ENCODE data around the gene DR1.

DR1 gene

GRCh38 chr1:93415296-93415695 is 69.6 kb downstream of the DR1 start:
- H3F3A ChIP-seq (ENCODE audit: insufficient read depth, low read length), result no peaks in the 10 kb centered on the region
- H3K36me3 ChIP-seq (ENCODE audit: insufficient read depth, low read length), result no peaks in the 10 kb centered on the region
- no peaks in the 10 kb centered on the region for H3K9me2 ChIP-seq (ENCODE audit: low read depth, low read length)
- no peaks in the 10 kb centered on the region for H3K27me3 ChIP-seq (ENCODE audit: insufficient read depth, low read length)
- H3K27ac ChIP-seq (ENCODE audit: low read depth, low read length, poor library complexity, severe bottlenecking), result no peak overlapping the region
- H3K9ac ChIP-seq (ENCODE audit: low read length), result no peak overlapping the region
- no peaks in the 10 kb centered on the region for H3K79me2 ChIP-seq (ENCODE audit: insufficient read depth, low read length)
- H3K4me3 ChIP-seq (ENCODE audit: low read depth, low read length, poor library complexity, severe bottlenecking), result no peak overlapping the region
- TF ChIP-seq CTCF (IDR thresholded peaks at IDR 0.05; ENCODE audit: low read length), result no peak
- no peak for TF ChIP-seq EZH2 (IDR thresholded peaks at IDR 0.05; ENCODE audit: borderline replicate concordance, low read length)
- no peak overlapping the region for H3K4me2 ChIP-seq (ENCODE audit: low read length)
- H3K9me3 ChIP-seq (ENCODE audit: low read length), result no peaks in the 10 kb centered on the region
- no peak overlapping the region for H2AFZ ChIP-seq (ENCODE audit: low read length)
- no peaks in the 10 kb centered on the region for H4K20me1 ChIP-seq (ENCODE audit: insufficient read depth, low read length)
- peaks cover 8% of the 10 kb centered on the region for H3K4me1 ChIP-seq (ENCODE audit: insufficient read depth, low read length, severe bottlenecking)

GRCh38 chr1:93416183-93416582 is 70.5 kb downstream of the DR1 start:
- no peaks in the 10 kb centered on the region for H3K9me2 ChIP-seq (ENCODE audit: low read depth, low read length)
- H3K4me3 ChIP-seq (ENCODE audit: low read depth, low read length, poor library complexity, severe bottlenecking), result no peak overlapping the region
- no peaks in the 10 kb centered on the region for H3K27me3 ChIP-seq (ENCODE audit: insufficient read depth, low read length)
- no peak overlapping the region for H3K9ac ChIP-seq (ENCODE audit: low read length)
- peaks cover 8% of the 10 kb centered on the region for H3K4me1 ChIP-seq (ENCODE audit: insufficient read depth, low read length, severe bottlenecking)
- H4K20me1 ChIP-seq (ENCODE audit: insufficient read depth, low read length), result no peaks in the 10 kb centered on the region
- H3K27ac ChIP-seq (ENCODE audit: low read depth, low read length, poor library complexity, severe bottlenecking), result no peak overlapping the region
- H3K79me2 ChIP-seq (ENCODE audit: insufficient read depth, low read length), result no peaks in the 10 kb centered on the region
- no peak for TF ChIP-seq EZH2 (IDR thresholded peaks at IDR 0.05; ENCODE audit: borderline replicate concordance, low read length)
- TF ChIP-seq CTCF (IDR thresholded peaks at IDR 0.05; ENCODE audit: low read length), result no peak
- no peak overlapping the region for H2AFZ ChIP-seq (ENCODE audit: low read length)
- no peaks in the 10 kb centered on the region for H3K9me3 ChIP-seq (ENCODE audit: low read length)
- no peaks in the 10 kb centered on the region for H3K36me3 ChIP-seq (ENCODE audit: insufficient read depth, low read length)
- H3K4me2 ChIP-seq (ENCODE audit: low read length), result no peak overlapping the region
- no peaks in the 10 kb centered on the region for H3F3A ChIP-seq (ENCODE audit: insufficient read depth, low read length)
